HG03097 (cell line): ENCODE results near the gene TSPO.

ENCODE experiments used
- ATAC-seq: cut with Tn5 transposase; IDR thresholded peaks from one replicate; pipeline ENCODE4 v1.9.1; 2021; ENCODE audit not compliant: unreplicated experiment, low FRiP score

The TSPO gene

DNA sequence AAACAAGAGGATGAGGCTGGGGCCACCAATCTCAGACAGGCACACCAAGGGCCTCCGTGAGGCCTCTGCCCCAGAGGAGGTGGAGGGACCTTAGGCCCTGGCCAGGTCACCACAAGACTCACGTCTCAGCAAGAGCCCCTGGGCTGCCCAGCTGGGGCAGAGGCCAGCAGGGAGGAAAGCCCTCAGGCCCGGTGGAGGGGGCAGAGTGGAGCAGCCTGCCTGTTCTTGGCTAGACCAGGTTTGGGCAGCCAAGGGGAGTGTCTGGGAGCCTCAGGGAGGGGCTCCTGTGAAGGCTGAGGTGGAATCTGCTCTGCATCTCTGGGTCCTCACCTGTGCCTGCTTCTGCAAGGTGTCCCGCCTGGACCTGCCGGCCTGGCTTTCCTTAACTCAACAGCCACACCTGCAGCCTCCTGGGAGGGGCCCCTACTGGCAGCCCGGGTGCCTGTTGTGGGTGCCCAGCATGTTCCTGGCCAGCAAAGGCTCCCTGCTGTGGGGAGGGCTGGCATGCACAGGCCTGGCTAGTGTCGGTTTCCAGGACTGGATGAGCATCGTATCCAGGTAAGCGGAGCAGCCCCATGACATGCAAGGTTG is 23.7 kb downstream of the TSPO start:
- no peak for ATAC-seq

DNA sequence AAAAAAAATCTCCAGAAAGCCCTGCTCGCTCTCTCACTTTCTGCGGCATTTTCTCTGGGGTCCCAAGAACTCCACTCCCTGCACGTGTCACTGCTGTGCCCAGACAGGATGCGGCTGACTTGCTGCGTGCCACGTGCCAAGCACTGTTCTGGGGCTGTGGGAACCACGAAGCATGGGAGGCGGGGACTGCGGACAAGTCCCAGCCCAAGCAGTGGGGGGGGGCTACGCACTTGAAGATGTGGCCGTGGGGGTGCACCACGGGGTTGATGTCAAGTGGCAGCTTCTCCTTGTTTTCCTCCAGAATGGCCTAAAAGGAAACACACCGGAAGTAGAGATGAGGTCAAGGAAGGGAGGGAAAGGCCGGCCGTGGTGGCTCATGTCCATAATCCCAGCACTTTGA is 24.7 kb downstream of the TSPO start:
- ATAC-seq = no peak

DNA sequence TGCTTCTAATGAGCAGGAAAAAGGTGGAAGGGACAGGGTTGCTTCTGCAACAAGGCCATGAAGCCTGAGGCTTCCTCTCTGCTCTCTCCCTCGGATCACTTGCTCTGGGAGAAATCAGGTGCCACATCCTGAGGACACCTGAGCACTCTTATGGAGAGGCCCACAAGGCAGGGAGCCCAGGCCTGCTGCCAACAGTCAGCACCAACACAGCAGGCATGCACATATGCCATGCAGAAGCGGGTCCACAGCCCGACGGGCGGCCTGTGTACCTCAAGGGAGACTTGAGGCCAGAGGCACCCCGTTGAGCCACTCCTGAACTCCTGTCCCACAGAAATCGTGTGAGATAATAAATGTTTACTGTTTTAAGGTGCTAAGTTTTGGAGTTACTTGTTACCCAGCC is 26.1 kb downstream of the TSPO start:
- no peak for ATAC-seq

DNA sequence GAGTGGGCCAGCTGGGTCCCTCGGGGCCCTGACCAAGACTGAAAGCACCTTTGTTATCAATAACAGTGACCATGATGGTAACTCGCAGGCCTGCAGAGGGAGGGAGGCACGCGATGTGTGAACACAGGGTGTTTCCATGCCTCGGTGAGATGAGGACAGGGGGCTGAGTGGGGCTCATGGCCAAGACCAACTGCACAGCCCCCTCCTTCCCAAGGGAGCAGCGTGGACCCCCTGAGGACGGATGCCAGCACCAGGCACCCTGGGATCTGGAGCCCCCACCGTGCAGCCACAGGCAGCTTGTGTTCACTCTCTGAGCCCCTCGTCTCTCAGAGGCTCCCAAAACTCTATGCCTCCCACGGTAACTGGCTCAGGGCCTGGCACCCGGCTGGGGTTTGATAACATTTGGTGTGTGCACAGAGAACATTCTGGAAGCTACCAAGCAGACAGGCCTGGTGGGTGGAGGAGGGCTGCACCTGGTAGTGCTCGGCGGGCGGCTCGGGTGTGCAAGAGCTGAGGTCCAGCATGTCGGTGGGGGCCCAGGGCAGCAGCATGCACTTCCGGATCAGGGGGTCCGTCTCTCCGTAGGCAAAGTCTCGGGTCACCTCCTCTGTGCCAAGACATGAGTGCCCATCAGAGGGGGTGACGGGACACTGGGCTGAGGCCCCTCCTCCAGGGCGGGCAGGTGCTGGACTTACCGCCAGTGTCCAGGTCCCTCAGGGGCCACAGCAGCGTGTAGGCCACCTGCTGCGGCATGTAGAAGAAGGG is 28.0 kb downstream of the TSPO start:
- no peak for ATAC-seq

DNA sequence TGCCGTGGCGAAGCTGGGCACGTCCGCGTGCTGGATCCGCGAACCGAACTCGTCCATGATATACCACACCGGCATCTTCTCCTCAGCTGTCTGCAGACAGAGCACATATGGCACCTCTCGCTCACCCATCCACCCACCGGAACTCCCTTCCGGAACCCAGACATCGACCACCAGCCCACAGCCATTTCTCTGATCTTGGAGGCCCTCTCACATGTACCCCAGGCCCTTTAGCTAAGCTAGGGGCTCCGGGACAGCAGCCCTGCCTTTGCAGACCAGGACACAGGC is 28.5 kb downstream of the TSPO start:
- ATAC-seq = no peak

DNA sequence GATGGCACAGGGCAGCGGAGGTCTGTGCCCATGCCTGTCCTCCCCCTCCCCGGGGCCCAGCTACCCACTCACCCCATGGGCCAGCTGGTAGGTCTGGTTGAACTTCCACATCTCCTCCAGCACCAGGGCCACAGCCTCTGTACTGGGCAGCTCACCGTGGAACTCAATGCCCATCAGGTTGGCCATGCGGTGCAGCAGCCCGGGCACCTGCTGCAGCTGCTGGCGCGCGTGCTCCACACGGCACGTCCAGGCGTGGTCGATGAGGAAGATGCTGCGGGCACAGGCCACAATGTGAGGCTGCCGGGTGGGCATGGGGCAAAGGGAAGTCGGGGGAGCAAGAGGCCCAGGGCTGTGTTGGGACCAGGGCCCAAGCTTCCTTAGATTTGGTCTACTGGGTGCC is 29.3 kb downstream of the TSPO start:
- no peak for ATAC-seq

DNA sequence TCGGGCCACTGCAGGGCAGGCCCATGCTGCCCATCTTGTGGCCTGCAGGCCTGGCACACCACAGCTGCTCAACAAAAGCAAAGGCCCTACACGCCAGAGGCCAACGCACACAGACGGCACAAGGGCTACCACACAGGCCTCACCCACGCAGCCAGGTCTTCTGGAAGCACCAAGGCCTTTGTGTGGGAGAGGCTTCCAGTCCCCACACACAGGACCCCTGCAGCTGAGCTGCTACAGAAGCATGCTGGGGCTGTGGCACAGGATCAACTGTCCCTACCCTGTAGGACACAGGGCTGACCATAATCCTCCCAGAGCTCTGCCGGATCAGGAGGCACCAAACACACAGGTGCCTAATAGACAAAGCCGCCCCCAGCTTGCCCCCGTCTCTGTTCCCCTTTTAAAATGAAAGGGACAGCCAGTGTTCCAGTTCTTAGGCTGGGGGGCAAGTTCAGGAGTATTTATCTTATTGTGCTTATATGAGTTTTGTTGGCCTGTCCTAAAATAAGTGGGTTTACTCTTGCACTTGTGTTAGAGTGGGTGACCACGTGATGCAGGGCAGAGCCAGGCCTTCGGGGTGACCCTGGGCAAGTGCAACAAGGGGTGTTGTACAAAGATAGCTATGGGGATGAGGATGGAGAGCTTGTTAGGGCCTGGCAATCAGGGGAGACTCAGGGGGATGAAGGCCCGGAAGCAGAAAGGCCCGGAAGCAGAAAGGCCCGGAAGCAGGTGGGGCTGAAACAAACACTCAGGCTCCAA is 30.1 kb downstream of the TSPO start:
- no peak for ATAC-seq

DNA sequence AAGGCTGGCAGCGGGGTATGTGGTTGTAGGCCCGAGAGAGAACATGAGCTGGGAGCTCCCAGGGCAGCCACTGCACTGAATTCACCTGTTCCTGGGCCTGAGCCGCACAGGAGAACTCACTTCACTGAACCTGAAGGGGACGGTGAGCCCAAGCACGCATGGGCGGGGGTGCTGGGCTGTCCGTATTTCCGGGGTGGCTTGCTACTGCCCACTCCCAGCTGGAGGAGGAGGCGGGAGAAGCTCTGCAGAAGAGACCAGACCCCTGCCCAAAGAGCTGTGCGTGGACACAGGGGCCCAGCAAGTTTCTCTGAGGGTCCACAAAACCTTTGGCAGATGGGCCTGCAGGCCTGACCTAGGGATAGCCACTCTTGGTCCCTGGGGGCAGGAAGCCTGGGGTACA is 30.8 kb downstream of the TSPO start:
- no peak for ATAC-seq

DNA sequence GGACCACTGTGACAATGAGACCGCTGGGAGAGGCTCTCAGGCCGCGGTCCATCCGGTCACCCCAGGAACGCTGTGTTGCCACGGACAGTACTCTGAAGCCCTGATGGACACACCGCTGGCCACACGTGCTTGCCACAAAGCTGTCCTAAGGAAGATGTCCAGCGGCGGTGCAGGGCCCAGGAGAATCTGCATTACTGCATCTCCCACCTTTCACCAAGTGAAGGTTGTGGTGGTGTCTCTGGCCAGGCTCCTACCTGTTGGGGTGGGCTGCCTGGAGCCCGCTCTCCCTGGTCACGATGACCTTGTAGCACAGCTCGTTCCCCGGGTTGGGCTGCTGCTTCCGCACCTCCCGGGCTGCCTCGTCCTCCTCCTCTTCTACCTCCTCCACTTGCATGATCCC is 31.4 kb downstream of the TSPO start:
- ATAC-seq = no peak

DNA sequence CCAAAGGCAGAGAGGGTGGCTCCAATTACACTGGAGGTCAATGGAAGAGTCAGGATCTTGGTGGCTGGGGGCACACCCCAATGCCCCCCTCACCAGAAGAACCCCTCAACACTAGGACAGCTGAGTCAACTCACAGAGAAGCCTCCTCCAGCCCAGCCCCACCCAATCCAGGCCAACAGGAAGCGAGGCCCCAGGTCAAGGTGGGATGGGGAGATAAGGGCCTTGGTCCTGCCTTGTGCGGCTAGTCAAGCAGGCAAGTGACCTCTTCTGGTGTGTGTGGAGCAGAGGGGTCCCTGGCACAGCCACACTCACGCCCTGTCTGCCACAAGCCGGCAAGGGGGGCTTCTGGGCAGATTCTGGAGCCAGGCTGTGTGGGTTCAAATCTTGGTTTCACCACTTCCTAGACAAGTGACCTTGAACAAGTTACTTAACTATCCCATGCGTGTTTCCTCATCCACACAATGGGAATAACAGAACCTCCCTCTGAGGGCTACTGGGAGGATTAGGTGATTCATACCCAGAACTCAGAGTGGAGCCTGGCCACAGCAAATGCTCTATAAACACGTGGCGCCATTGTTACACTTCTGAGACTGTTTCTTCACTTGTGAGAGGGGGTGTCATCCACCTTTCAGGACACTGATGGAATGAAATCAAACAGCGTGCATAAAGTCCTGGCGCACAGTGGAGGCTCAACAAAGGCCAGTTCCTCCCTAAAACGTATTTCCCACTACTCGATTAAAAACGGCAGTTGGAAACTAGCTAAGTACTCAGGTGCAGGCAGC is 32.3 kb downstream of the TSPO start:
- no peak for ATAC-seq

DNA sequence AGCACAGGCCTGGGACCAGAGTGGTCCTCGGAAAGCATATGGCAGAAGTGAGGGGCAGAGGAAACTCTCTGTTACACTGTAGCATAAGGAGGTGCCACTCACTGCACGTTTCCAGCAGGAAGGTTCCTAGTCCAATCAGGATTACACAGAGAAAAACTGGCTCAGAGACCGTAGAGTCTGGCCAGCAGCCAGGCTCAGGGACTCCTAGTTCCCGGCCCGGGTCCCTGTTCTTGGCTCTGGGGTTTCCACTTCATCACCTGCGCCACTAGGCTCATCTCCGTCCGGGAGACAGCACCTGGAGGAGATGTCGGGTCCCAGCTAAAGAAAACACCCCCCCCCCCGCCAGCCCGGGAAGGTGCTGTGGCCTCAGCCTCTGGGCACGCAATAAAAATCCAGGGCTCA is 34.5 kb downstream of the TSPO start:
- ATAC-seq = no peak

DNA sequence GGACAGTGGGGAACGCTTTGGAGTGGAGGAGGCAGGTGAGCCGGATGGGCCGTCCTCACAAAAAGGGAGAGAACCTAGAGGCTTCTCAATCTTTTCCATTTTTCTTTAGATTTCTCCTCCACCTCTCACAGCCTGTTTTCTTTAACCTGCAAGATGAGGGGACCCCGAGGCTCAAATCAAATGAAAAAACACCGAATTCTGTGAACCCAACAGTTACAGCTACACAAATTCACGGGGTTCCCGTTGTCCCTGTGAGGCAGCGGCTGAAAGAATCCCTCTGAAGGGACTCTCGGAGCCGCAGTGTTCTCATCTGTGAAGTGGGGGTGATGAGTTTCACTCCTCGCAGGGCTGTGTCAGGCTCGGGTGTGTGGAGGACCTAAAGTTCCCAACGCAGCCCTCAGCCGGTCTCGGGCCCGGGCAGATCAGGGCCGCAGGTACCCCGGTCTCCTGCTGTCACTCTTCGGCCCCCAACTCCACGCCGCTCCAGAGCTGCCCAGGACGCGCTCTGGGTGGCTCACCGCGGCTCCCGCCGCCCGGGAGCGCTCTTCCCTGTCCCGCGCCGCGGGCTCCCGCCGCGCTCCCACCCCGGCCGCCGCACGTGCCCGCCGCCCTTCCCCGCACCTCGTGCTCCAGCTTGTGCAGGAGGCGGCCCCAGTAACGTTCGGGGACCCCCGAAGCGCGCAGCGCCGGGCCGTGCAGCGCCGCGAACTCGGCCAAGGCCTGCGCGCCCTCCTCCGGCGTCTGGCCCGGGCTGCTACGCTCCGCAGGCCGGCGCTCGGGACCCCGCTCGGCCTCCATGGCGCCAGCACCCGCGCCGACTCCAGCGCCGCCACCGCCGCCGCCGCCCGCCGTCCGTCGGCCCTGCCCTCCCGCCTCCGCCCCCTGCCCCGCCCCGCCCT is 35.2 kb downstream of the TSPO start, which contains the start of gene TTLL12:
TSS of gene TTLL12 (minus strand) at position 863 of the 899 bp plus-strand sequence. CDS start at position 798, 65 bp downstream.
- peak; percentile 40 for ATAC-seq

DNA sequence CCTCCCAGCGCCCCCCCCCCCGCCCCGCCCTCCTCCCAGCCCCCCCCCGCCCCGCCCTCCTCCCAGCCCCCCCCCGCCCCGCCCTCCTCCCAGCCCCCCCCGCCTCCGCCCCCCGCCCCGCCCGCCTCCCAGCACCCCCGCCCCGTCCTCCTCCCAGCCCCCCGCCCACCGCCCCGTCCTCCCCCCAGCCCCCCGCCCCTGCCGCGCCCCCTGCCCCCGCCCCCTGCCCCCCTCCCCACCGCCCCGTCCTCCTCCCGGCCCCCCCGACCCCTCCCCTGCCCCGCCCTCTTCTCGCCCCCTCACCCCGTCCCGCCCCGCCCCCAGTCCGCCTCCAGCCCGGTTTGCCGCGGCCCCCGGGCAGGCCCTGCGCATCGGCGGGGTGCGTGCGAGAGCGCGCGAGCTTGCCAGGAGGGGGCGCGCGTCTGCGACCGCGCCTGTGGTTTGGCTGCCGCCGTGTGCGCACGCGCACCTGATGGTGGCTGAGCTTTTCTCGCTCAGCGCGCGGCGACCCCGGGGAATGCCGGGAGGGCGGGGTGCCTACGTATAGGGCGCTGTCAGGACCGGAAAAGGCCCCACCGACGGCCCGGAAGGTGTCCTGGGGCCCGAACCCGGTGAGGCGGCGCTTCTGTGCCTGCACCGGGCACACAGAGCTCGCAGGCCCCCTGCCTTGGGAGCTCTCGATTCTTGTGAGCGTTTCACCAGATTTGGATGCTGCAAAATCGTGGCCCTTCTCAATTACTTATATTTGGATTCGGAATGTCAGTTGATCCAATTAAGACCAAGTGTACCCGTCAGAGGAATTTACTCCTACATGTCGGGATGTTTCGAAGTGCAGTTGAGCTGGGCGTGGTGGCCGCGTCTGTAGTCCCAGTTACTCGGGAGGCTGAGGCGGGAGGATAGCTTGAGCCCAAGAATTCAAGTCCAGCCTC is 36.1 kb downstream of the TSPO start:
- ATAC-seq = peak; percentile 74

DNA sequence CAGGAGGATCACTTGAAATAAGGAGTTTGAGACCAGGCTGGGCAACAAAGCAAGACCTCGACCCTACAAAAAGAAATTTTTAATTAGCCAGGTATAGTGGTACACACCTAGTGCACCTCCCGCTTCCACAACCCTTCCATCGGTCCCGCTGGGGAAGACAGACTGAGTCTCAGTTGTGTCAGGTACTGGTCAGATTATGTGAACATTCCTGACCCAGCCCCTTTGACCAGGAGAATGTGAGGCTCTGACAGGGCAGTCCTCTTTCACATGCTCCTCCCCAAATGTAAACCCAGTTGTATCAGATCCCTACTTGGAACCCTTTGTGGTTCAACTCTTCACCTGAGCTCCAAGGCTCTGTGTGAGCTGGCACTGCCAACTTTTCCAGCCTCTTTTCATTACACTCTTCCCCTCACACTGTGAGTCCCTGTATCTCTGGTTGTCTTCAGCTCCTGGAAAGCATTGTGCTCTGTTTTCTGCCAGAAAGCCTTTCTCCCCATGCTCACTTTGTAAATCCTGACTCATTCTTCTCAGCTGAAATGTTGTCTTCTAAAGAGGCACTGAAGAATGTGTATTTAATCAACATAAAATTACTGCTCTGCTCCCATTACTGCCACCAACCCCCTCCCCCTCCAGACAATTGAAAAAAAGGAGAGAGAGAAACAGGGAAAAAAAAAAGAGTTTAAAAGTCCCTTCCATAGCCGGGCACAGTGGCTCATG is 37.6 kb downstream of the TSPO start:
- ATAC-seq = no peak

DNA sequence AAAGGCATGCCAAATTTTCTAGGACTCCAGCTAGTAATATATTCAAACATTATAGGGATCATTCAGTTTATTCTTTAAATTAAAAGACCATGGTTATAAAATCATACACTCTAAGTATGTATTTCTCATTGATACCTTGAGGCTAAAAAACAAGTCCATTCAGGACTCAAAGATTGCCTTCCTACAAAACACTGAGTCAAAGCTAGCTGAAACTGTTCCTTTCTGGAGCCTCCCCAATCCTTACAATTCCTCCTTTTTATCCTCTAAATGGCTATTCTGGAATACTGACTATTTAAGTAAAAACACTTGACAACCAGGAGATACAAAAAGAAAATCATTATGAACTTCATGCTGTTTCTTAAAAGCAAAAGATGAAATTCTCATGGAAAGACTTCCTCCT is 40.5 kb downstream of the TSPO start:
- no peak for ATAC-seq

DNA sequence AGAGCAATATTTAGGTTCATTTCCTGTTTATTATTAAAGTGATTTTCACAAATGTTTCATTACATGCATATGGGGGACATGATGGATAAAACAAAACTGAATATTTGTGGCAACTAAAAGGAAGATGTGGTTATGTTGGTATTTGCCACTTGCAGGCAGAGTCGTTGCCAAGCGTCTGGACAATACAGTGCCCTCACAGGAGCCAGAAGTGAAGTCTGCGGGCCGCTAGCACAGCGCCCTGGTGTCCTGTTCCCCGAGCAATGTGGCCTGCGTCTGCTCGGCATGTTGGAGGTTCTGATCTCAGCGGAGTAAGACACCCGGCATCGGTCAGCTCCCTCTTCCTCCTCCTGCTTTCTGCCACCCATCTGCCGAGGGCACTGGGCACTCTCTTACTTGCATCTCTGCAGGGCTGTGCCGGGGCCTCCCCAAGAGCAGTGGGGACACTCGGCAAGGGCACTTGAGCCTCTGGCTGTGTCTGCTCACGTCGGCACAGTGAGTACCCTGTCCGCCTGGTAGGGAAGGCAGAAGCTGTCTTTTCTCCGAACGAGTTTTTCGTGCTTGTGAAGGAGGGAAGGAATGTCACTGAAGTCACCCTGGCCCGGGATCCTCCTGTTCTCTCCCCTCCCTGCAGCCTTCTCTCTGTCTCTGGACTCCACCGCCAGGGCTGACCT is 46.0 kb downstream of the TSPO start:
- ATAC-seq = no peak

DNA sequence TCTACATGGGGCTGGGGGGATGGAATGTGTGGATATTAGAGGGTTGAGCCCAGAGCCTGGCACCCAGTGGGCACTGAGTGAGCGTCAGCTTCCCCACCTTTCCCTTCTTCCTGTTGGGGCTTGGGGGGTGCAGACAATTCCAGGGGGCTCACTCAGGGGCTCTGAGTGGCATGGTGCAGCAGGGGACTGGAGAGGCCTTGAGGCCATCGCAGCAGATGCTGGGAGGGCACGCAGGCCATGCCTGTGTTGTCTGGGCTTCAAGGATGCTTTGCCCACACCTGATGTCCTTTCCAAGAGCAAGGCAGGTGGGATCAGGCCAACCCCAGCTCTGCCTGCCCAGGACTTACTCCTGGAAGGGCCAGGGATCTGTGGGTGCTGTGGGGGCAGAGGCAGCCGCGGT is 46.8 kb downstream of the TSPO start:
- ATAC-seq = no peak

DNA sequence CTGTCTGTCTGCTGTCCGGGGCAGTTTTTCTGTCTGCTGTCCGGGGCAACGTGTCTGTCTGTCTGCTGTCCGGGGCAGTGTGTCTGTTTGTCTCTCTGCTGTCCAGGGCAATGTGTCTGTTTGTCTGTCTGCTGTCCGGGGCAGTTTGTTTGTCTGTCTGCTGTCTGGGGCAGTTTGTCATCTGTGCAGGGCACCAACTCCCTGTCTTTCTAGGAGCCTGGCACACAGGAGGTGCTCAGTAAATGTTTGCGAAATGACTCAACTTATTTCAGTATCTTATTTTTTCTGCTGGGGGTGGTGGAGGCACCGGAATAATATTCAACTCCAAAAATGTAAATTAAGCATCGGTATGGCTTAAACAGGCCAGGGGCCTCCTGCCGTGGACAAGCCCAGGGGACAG is 47.6 kb downstream of the TSPO start:
- ATAC-seq = no peak
